Right lobe of liver (tissue), 4 donors: Measurements from ENCODE around the gene MYT1.

Experiments
- CTCF ChIP-seq, 4 donors: fragments of 200-600 bp in 3 of 4; fragments of 450-650 bp in 1 of 4; IDR thresholded peaks; one replicate each; pipeline versions ENCODE4 v1.5.1 to v1.8.0; 2016 to 2022; ENCODE audit warnings: antibody characterized with exemption in 4 of 4, mild to moderate bottlenecking in 2 of 4
- POLR2A ChIP-seq: fragments of 450-650 bp; IDR thresholded peaks from one replicate; pipeline ENCODE4 v1.6.1; 2017; ENCODE audit warnings: antibody characterized with exemption, mild to moderate bottlenecking
- donor health status: DM: no; HTN: no; CAD: no.
- donor health status: DM: no; HTN: no; CAD: no.
- donor health status: DM: no; HTN: yes; CAD: no.

GRCh38 chr20:64226686-64227580 is 62.7 kb downstream of the MYT1 start:
- TF ChIP-seq CTCF (IDR thresholded peaks at IDR 0.05): no peak
- no peak for TF ChIP-seq POLR2A
